RPMI7951 (cell line): ENCODE measurements around the gene AUH. TPM values are rescaled to one million over a fixed set of nuclear protein-coding genes. Genes with fewer than 3 reads are reported as not detected.
"Not testable (repeated sequence)": the region's sequence is repeated elsewhere in the genome, so short reads cannot be mapped to it uniquely, and the experiment has no call there.

Experiments
- DNase-seq: peaks from one replicate; pipeline ENCODE4 v3.0.0-alpha.2; 2012; ENCODE audit warnings: low read depth
- total RNA-seq: library from RNA; depleted of rRNA; stranded (reverse); fragments of >200 nt; shearing (Covaris generic); gene quantifications from 2 replicates; pipeline ENCODE4 v1.2.3, GENCODE V29; 2014; rRNA removed

AUH gene
- 14.8 and 21.0 TPM in 2 replicates for total RNA-seq

GRCh38 chr9:91361291-91362050 is at the start of gene AUH:
Gene AUH (minus strand): TSS chr9:91361918. CDS start chr9:91361889, 29 bp downstream.
- DNase-seq: peak; percentile 71

GRCh38 chr9:91411096-91411771 is 49.5 kb upstream of the AUH start:
- no peak for DNase-seq

GRCh38 chr9:91410161-91410560 is 48.4 kb upstream of the AUH start:
- no peak for DNase-seq

- no peak for DNase-seq
Measured at GRCh38 chr9:91408475-91408874, 46.8 kb upstream of the AUH start.

GRCh38 chr9:91407580-91408318 is 46.0 kb upstream of the AUH start:
- DNase-seq: peak; percentile 20

- no peak for DNase-seq
Measured at GRCh38 chr9:91405343-91406077, 43.8 kb upstream of the AUH start.

GRCh38 chr9:91403665-91404543 is 42.2 kb upstream of the AUH start:
- DNase-seq: no peak

GRCh38 chr9:91398926-91399325 is 37.2 kb upstream of the AUH start:
- DNase-seq: no peak

- peak; percentile 84 for DNase-seq
Measured at GRCh38 chr9:91395553-91396471, 34.1 kb upstream of the AUH start.

GRCh38 chr9:91395106-91395552 is 33.4 kb upstream of the AUH start:
- peak; percentile 22 for DNase-seq

GRCh38 chr9:91393826-91394225 is 32.1 kb upstream of the AUH start:
- DNase-seq: no peak

GRCh38 chr9:91392435-91392834 is 30.7 kb upstream of the AUH start:
- DNase-seq: no peak

- no peak for DNase-seq
Measured at GRCh38 chr9:91391818-91392217, 30.1 kb upstream of the AUH start.

- DNase-seq: no peak
Measured at GRCh38 chr9:91391412-91391811, 29.7 kb upstream of the AUH start.

- not testable (repeated sequence) for DNase-seq
Measured at GRCh38 chr9:91389686-91390085, 28.0 kb upstream of the AUH start.

GRCh38 chr9:91386765-91387164 is 25.0 kb upstream of the AUH start:
- no peak for DNase-seq

- DNase-seq: no peak
Measured at GRCh38 chr9:91384954-91385353, 23.2 kb upstream of the AUH start.

- no peak for DNase-seq
Measured at GRCh38 chr9:91383577-91383976, 21.9 kb upstream of the AUH start.

- no peak for DNase-seq
Measured at GRCh38 chr9:91382298-91382697, 20.6 kb upstream of the AUH start.

- DNase-seq: no peak
Measured at GRCh38 chr9:91379426-91379825, 17.7 kb upstream of the AUH start.
